ENCODE data around the gene NR6A1.

DNA sequence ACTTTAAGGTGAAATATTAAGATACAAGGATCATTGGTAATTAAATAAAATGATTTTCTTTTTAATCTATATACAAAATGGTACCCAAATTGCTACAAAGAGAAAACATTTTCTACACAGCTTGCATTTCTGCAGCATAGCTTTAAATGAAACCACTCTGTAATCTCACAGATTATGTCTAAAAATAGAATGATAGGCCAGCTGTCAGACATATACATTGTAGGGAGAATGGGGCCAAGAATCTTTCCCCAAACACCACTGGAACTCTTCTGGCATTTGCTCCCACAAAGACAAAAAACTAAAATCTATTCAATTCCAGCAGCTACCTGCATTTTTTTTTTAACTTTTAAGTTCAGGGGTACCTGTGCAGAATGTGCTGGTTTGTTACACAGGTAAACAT is 139.8 kb downstream of the NR6A1 start:
- TF ChIP-seq, protein P1, sequence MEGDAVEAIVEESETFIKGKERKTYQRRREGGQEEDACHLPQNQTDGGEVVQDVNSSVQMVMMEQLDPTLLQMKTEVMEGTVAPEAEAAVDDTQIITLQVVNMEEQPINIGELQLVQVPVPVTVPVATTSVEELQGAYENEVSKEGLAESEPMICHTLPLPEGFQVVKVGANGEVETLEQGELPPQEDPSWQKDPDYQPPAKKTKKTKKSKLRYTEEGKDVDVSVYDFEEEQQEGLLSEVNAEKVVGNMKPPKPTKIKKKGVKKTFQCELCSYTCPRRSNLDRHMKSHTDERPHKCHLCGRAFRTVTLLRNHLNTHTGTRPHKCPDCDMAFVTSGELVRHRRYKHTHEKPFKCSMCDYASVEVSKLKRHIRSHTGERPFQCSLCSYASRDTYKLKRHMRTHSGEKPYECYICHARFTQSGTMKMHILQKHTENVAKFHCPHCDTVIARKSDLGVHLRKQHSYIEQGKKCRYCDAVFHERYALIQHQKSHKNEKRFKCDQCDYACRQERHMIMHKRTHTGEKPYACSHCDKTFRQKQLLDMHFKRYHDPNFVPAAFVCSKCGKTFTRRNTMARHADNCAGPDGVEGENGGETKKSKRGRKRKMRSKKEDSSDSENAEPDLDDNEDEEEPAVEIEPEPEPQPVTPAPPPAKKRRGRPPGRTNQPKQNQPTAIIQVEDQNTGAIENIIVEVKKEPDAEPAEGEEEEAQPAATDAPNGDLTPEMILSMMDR (IDR thresholded peaks at IDR 0.05) = no peak
- no peak for TF ChIP-seq EP300 (IDR thresholded peaks at IDR 0.05)
- TF ChIP-seq POLR2A (IDR thresholded peaks at IDR 0.05) = no peak
